ENCODE measurements around the gene TIMM9.
"Not testable (repeated sequence)": the region's sequence is repeated elsewhere in the genome, so short reads cannot be mapped to it uniquely, and the experiment has no call there.

The TIMM9 gene

DNA sequence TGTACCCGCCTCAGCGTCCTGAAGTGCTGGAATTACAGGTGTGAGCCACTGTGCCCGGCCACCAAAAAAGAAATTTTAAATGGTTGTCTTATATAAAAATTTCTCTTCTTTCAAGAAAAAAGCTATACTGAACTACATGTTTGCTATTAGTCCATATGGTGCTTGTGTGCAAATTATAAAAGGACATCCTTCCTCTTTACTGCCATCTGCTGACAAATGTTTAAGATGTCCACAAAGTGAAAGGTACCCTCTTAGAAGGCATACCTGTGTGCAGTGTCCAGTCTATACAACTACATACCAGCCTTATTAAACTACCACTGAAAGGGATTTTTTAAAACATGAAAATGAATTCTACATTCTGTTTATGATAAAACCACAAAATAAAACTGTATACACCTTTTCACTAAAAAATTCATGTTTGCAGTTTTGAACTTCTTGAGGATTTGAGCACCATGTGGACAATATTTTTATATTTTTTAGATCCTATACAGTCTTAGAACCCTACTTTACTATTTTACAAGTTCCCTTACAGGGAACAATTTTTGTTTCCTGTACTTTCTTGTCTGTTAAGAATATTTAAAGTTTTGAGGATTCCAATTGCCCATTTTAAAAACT is 64.4 kb downstream of the TIMM9 start:
- Mint-ChIP-seq H3K27ac (no peak overlapping the region), H3K9me3 (no peaks in the 10 kb centered on the region), H3K36me3 (ENCODE audit: low read depth) (peaks cover 43% of the 10 kb centered on the region), H3K4me3 (no peak overlapping the region), H3K27me3 (no peaks in the 10 kb centered on the region), H3K4me1 (ENCODE audit: low read depth) (no peaks in the 10 kb centered on the region)

DNA sequence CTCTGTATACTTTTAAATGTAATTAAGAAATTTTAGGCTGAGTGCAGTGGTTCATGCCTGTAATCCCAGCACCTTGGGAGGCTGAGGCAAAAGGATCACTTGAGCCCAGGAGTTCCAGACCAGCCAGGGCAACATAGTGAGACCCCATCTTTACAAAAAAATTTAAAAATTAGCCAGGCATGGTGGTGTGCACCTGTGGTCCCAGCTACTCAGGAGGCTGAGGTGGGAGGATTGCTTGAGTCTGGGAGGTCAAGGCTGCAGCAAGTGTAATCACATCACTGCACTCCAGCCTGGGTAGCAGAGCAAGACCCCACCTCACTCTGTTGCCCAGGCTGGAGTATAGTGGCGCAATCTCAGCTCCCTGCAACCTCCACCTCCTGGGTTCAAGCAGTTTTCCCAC is 65.1 kb downstream of the TIMM9 start:
- peaks cover 39% of the 10 kb centered on the region for H3K36me3 Mint-ChIP-seq (ENCODE audit: low read depth)
- not testable (repeated sequence) for H3K27ac Mint-ChIP-seq; H3K27me3 Mint-ChIP-seq; H3K9me3 Mint-ChIP-seq; H3K4me1 Mint-ChIP-seq (ENCODE audit: low read depth); H3K4me3 Mint-ChIP-seq
